Activated naive CD8-positive, alpha-beta T cell treated with anti-CD3 and anti-CD28 coated beads, Interleukin-2, amount 10 ng/mL, durations not matched to agents 7 days and 5 days (primary cell): ENCODE measurements around the gene CGB7. TPM values are rescaled to one million over a fixed set of nuclear protein-coding genes. Genes with fewer than 3 reads are reported as not detected.
A peak's percentile ranks its signal among the peaks of the same experiment; 100 is the strongest.
"Not testable (repeated sequence)": the region's sequence is repeated elsewhere in the genome, so short reads cannot be mapped to it uniquely, and the experiment has no call there.

Experiments
- ATAC-seq: fragments of 150-1000 bp; cut with Tn5 transposase; one replicate; pipeline ENCODE4 v1.10.0; 2021; ENCODE audit warnings: low read depth, moderate library complexity
- POLR2A ChIA-PET: fragments of 350-600 bp; sonication (Branson Sonifier 250); formaldehyde crosslinking; loops from one replicate; lab custom pipeline; 2021; ENCODE audit warnings: antibody characterized with exemption; lab: Charles Lee
- DNase-seq: peaks from one replicate; pipeline ENCODE4 v3.0.0; 2021
- H3K27ac Mint-ChIP-seq: one replicate; pipeline ENCODE4 v1.8.0; 2022; ENCODE audit warnings: mild to moderate bottlenecking, mixed read lengths
- H3K27me3 Mint-ChIP-seq: one replicate; pipeline ENCODE4 v1.8.0; 2022; ENCODE audit warnings: mild to moderate bottlenecking, moderate library complexity, mixed read lengths
- H3K36me3 Mint-ChIP-seq: one replicate; pipeline ENCODE4 v1.8.0; 2021; ENCODE audit warnings: mild to moderate bottlenecking, mixed read lengths
- H3K4me1 Mint-ChIP-seq: one replicate; pipeline ENCODE4 v1.8.0; 2021; ENCODE audit warnings: mixed read lengths
- H3K4me3 Mint-ChIP-seq: one replicate; pipeline ENCODE4 v1.8.0; 2022; ENCODE audit warnings: mild to moderate bottlenecking, moderate library complexity, mixed read lengths
- H3K9me3 Mint-ChIP-seq: one replicate; pipeline ENCODE4 v1.8.0; 2021; ENCODE audit warnings: mixed read lengths
- total RNA-seq, 2 experiments: library from RNA; stranded (reverse); gene quantifications; one replicate each; pipeline ENCODE4 v1.2.3, GENCODE V29; 2021

Gene CGB7
- total RNA-seq, 2 experiments from 2014 or later = not detected

GRCh38 chr19:49065905-49066512, 8.5 kb upstream of the CGB7 start:
- no peak overlapping the region for H3K27ac Mint-ChIP-seq
- H3K27me3 Mint-ChIP-seq = peaks cover 78% of the 10 kb centered on the region
- no peaks in the 10 kb centered on the region for H3K4me1 Mint-ChIP-seq
- no peaks in the 10 kb centered on the region for H3K36me3 Mint-ChIP-seq
- DNase-seq (no peak), ATAC-seq (no peak)
- H3K9me3 Mint-ChIP-seq = peaks cover 3% of the 10 kb centered on the region
- POLR2A ChIA-PET = no interaction called here
- no peak overlapping the region for H3K4me3 Mint-ChIP-seq

GRCh38 chr19:49064768-49065611, 7.4 kb upstream of the CGB7 start, which contains the start of gene NTF4:
TSS of gene NTF4 (minus strand) at chr19:49064818. CDS start at chr19:49061997, 2,821 bp downstream.
- DNase-seq = no peak
- peaks cover 82% of the 10 kb centered on the region for H3K27me3 Mint-ChIP-seq
- no peak for ATAC-seq
- H3K36me3 Mint-ChIP-seq = no peaks in the 10 kb centered on the region
- POLR2A ChIA-PET = no interaction called here
- no peak within 1 kb of the TSS for H3K27ac Mint-ChIP-seq
- H3K9me3 Mint-ChIP-seq = peaks cover 3% of the 10 kb centered on the region
- no peaks in the 10 kb centered on the region for H3K4me1 Mint-ChIP-seq
- no peak within 1 kb of the TSS for H3K4me3 Mint-ChIP-seq

DNA sequence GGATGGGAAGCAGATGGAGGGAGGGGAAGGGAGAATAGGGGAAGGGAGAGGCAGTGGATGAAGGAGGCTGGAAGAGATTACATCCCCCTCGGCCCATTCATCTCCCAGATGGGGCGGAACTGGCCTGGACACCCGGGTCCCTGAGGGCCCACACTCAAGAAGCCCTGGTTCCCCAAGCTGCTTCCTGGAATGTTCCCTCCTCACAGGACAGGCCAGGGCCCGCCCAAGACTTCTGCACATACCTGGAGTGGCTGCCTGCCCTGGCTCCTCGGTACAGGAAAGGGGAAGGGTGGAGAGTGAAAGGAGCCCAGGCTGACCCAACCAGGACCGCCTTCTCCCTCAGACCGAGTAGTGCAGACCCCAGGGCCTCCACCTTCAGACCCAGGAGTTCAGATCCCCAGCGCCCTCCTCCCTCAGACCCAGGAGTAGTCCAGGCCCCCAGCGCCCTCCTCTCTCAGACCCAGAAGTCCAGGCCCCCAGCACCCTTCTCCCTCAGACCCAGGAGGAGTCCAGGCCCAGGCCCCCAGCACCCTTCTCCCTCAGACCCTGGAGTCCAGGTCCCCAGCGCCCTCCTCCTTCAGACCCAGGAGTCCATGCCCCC, 6.6 kb upstream of the CGB7 start:
- H3K4me3 Mint-ChIP-seq = no peak overlapping the region
- no peak for DNase-seq

GRCh38 chr19:49061445-49061844, 3.9 kb upstream of the CGB7 start:
- ATAC-seq (no peak), DNase-seq (no peak)
- Mint-ChIP-seq H3K27ac (no peak overlapping the region), H3K4me1 (peaks cover 11% of the 10 kb centered on the region), H3K9me3 (no peaks in the 10 kb centered on the region), H3K36me3 (no peaks in the 10 kb centered on the region), H3K4me3 (no peak overlapping the region), H3K27me3 (peaks cover 83% of the 10 kb centered on the region)
- POLR2A ChIA-PET = no interaction called here

More for the DNA sequence above, 6.6 kb upstream of the CGB7 start:
- H3K27ac Mint-ChIP-seq = no peak overlapping the region
- POLR2A ChIA-PET = no interaction called here
- ATAC-seq = no peak
- no peaks in the 10 kb centered on the region for H3K9me3 Mint-ChIP-seq
- H3K27me3 Mint-ChIP-seq = peaks cover 82% of the 10 kb centered on the region
- no peaks in the 10 kb centered on the region for H3K4me1 Mint-ChIP-seq
- H3K36me3 Mint-ChIP-seq = no peaks in the 10 kb centered on the region

DNA sequence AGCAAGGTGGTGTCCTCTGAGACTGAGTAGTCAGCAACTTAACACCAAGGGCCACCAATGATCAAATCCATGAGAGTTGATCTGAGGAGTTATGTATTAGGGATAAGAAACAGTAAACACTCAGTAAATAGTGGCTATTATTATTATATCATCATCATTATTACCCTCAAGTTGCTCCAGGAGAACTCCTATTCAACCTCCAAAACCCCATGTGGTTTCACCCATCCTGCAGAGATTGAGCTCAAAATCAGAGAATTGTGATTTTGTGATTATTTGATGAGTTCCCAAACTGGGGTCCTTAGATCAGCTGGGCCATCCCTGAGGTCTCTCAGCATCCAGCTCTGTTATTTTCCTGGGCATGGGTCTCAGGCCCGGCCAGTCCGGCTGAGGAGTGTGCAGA, 3.5 kb upstream of the CGB7 start:
- H3K27ac Mint-ChIP-seq = no peak overlapping the region
- ATAC-seq (no peak), DNase-seq (no peak)
- POLR2A ChIA-PET = interaction anchor here (1.4 kb wide), 1 partner anchor 9 kb away, joined by 3 read pairs; no protein-coding TSS in a partner anchor
- H3K27me3 Mint-ChIP-seq = peaks cover 83% of the 10 kb centered on the region
- H3K36me3 Mint-ChIP-seq = no peaks in the 10 kb centered on the region
- no peaks in the 10 kb centered on the region for H3K9me3 Mint-ChIP-seq
- no peak overlapping the region for H3K4me3 Mint-ChIP-seq
- peaks cover 11% of the 10 kb centered on the region for H3K4me1 Mint-ChIP-seq

DNA sequence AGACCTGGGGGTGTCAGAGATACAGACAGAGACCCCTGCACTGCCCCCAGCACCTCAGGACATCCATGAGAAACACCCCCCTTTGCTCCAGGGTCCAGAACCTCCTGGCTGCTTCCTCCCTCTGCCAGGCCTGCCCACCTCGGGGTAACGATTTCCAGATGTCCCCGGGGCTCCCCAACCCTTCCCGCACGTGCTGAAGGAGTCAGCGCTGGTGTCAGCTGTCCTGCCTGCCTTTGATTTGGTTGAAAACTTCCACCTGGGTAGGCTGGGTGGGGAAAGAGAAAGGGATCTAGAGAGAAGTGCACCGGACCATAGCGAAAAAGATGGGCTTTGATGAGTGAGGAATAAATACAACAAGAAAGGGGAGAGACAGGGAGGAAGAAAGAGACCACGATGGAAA, 1.5 kb upstream of the CGB7 start:
- Mint-ChIP-seq H3K27ac (no peak overlapping the region), H3K4me1 (peaks cover 11% of the 10 kb centered on the region), H3K27me3 (peaks cover 70% of the 10 kb centered on the region), H3K4me3 (no peak overlapping the region), H3K36me3 (no peaks in the 10 kb centered on the region), H3K9me3 (no peaks in the 10 kb centered on the region)
- no peak for DNase-seq
- no peak for ATAC-seq
- POLR2A ChIA-PET = no interaction called here

DNA sequence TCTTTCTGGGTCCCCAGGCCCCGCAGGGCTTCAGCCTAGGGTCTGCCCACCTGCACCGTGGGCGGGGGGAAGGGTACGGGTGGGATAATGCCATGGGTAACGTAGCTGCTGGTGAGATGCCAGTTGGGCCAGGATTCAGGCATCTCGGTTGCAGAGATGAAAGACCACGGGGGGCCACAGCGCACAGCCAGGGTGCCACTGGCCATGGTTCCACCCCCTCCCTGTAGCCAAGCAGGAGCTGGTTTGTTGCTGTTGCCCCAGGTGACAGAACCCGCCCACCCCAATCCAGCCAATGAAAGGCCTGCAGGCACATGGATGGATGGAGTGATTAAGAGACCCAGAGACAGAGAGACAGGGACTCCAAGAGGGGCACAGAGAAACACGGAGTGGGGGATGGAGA, 1.0 kb upstream of the CGB7 start:
- ATAC-seq = no peak
- peaks cover 11% of the 10 kb centered on the region for H3K4me1 Mint-ChIP-seq
- H3K27me3 Mint-ChIP-seq = peaks cover 65% of the 10 kb centered on the region
- H3K36me3 Mint-ChIP-seq = no peaks in the 10 kb centered on the region
- no peak for DNase-seq
- POLR2A ChIA-PET = no interaction called here
- H3K9me3 Mint-ChIP-seq = no peaks in the 10 kb centered on the region
- H3K4me3 Mint-ChIP-seq = no peak overlapping the region
- H3K27ac Mint-ChIP-seq = no peak overlapping the region

DNA sequence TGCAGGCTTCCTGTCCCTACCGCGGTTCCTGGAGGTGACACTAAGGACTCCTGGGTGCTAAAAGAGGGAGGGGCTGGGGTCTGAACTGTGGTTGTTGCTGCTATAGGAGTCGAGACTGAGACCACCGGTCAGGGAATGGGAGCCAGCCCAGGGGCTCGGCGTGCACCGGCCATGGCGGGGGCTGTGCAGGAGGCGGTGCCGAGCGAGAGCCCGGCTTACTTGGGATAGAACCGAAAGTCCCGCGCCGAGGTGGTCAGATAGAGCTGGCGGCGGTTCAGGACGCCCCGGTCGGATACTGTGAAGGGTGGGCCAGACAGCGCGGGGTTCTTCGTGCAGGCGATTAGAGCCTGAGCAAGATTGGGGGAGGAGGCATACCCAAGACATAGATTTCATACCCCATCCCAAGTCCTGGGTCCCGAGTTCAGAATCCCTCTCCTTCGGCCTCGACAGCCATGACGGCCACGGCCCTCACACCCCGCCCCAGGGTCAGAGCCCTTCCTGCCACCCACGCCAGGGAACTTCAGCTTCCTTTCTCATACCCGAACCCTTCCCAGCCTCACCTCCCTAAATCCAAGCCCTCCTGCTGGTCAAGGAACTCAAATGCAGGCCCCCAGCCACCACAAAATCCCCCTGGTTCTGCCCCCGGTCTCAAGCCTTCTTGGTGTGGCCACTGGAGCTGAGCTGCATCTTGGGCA, 500 bp downstream of the CGB7 start:
- peaks cover 56% of the 10 kb centered on the region for H3K27me3 Mint-ChIP-seq
- ATAC-seq, H3K36me3 Mint-ChIP-seq, H3K27ac Mint-ChIP-seq, DNase-seq, H3K9me3 Mint-ChIP-seq, POLR2A ChIA-PET: not testable (repeated sequence)
- H3K4me3 Mint-ChIP-seq = peak overlapping the region; percentile 70
- H3K4me1 Mint-ChIP-seq = peaks cover 11% of the 10 kb centered on the region

DNA sequence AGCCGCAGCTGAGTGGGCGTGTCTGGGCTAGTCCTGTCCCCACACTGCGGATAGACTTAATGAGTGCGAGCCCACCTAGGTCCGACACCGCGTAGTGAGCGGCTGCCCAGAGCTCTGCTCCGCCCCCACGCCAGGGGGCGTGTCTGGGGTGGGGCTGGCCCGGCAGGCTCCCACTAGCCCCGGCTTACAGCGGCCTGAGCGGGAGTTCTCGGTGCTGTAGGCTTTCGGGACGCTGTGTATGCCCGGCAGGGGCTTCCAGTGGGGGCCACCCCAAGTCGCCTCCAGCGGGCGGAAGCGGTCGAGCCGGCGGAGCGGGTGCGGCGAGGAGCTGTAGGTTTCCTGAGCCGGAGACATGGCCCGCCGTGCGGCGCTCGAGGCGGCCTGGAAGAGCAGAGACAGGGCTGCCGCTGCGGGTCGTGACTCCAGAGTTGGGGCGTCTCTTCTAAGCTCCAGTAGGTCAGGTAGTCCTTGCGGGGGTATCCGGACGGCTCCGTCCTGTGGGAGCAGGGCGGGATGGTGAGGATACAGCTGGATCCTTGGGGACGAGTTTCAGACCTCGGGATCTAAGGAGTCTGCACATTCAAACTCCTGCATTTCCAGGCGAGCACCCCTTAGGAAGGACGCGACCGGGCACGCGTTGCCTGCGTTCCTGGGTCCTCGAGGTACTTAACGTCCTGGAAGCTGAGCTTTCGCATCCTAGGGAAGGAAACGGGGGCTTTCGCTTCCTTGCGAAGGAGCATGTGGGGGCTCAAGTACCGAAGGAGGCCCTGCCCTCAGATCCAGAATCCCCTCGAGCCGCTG, 1.2 kb downstream of the CGB7 start:
- ATAC-seq (peak; percentile 80), DNase-seq (peak; percentile 77)
- POLR2A ChIA-PET = no interaction called here
- Mint-ChIP-seq H3K4me3 (peak overlapping the region; percentile 70), H3K27ac (no peak overlapping the region), H3K4me1 (peaks cover 11% of the 10 kb centered on the region), H3K9me3 (no peaks in the 10 kb centered on the region), H3K27me3 (peaks cover 49% of the 10 kb centered on the region), H3K36me3 (no peaks in the 10 kb centered on the region)

- H3K36me3 Mint-ChIP-seq, ATAC-seq, DNase-seq, H3K27me3 Mint-ChIP-seq, POLR2A ChIA-PET, H3K4me3 Mint-ChIP-seq, H3K27ac Mint-ChIP-seq, H3K4me1 Mint-ChIP-seq, H3K9me3 Mint-ChIP-seq: not testable (repeated sequence)
Measured at GRCh38 chr19:49050376-49051033, 7.0 kb downstream of the CGB7 start.

DNA sequence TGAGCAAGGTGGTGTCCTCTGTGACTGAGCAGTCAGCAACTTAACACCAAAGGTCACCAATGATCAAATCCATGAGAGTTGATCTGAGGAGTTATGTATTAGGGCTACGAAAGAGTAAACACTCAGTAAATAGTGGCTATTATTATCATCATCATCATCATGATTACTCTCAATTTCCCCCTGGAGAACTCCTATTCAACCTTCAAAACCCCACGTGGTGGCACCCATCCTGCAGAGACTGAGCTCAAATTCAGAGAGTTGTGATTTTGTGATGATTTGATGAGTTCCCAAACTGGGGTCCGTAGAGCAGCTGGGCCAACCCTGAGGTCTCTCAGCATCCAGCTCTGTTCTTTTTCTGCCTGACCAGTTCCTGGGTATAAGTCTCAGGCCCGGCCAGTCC, 7.7 kb downstream of the CGB7 start:
- H3K9me3 Mint-ChIP-seq, POLR2A ChIA-PET, ATAC-seq, H3K4me1 Mint-ChIP-seq, H3K27me3 Mint-ChIP-seq, DNase-seq, H3K4me3 Mint-ChIP-seq, H3K36me3 Mint-ChIP-seq, H3K27ac Mint-ChIP-seq: not testable (repeated sequence)

DNA sequence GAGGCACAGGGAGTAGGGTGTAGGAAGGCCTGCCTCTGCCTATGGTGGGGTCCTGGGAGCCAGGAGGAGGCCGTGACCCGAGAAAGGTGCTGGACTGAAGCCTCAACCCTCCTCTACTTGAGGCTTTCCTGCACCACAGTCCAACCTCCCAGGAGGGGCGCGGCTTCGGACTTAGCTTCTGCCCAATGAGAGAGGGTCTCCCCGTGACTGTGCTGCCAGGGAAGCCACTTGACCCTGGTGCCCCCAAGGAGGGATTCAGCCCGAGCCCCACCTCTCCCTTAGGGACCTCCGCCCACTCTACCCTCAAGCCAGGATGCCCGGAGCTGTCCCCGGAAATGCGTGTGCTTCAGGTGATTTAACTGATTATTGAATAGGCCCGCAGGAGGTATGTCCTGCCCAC, 8.5 kb downstream of the CGB7 start, which contains the start of gene CGB8:
TSS of gene CGB8 (minus strand) at position 101 of the 400 bp plus-strand sequence. CDS start 372 bp downstream, outside the sequence.
- POLR2A ChIA-PET, H3K4me1 Mint-ChIP-seq, H3K27me3 Mint-ChIP-seq, H3K36me3 Mint-ChIP-seq, H3K4me3 Mint-ChIP-seq, DNase-seq, H3K9me3 Mint-ChIP-seq, H3K27ac Mint-ChIP-seq, ATAC-seq: not testable (repeated sequence)
